SJCRH30 (cell line): Measurements from ENCODE around the gene LARP6. TPM values are rescaled to one million over a fixed set of nuclear protein-coding genes. Genes with fewer than 3 reads are reported as not detected.

Experiments
- DNase-seq, 2 experiments: peaks; one replicate each; pipeline ENCODE4 v3.0.0-alpha.2; 2015 to 2020
- H3K27ac ChIP-seq: fragments of 250-450 bp; sonication (Bioruptor Pico); 2 replicates; pipeline ENCODE4 v1.5.1; 2020; ENCODE audit warnings: mild to moderate bottlenecking, moderate library complexity
- H3K27me3 ChIP-seq: fragments of 250-450 bp; sonication (Bioruptor Pico); 2 replicates; pipeline ENCODE4 v1.5.1; 2020; ENCODE audit warnings: mild to moderate bottlenecking, moderate library complexity
- H3K36me3 ChIP-seq: fragments of 250-450 bp; sonication (Bioruptor Pico); 2 replicates; pipeline ENCODE4 v1.5.1; 2020; ENCODE audit warnings: mild to moderate bottlenecking, moderate library complexity
- H3K4me1 ChIP-seq: fragments of 250-450 bp; sonication (Bioruptor Pico); 2 replicates; pipeline ENCODE4 v1.5.1; 2020; ENCODE audit warnings: mild to moderate bottlenecking, moderate library complexity
- H3K4me3 ChIP-seq: fragments of 250-450 bp; sonication (Bioruptor Pico); 2 replicates; pipeline ENCODE4 v1.5.1; 2020; ENCODE audit warnings: mild to moderate bottlenecking, moderate library complexity
- H3K9me3 ChIP-seq: fragments of 250-450 bp; sonication (Bioruptor Pico); replicated peaks from 2 replicates; pipeline ENCODE4 v1.5.1; 2020; ENCODE audit warnings: mild to moderate bottlenecking, moderate library complexity
- total RNA-seq: library from RNA; depleted of rRNA; stranded (reverse); fragments of >200 nt; shearing (Covaris generic); gene quantifications from 2 replicates; pipeline ENCODE4 v1.2.3, GENCODE V29; 2014; rRNA removed

Gene LARP6
- total RNA-seq, 1 experiment from 2014 or later: 54.8 TPM

- Histone ChIP-seq H3K36me3 (no peaks in the 10 kb centered on the region), H3K4me3 (no peak overlapping the region), H3K4me1 (peaks cover 11% of the 10 kb centered on the region), H3K27ac (no peak overlapping the region), H3K27me3 (no peaks in the 10 kb centered on the region), H3K9me3 (no peaks in the 10 kb centered on the region)
- no peak for DNase-seq
Measured at GRCh38 chr15:70781236-70781635, 72.7 kb downstream of the LARP6 start.

Other genes with a start within 250 kb of the LARP6 start
- 30.3 and 47.1 TPM in 2 replicates for gene UACA, start 90.6 kb downstream of the LARP6 start, total RNA-seq
- gene THAP10, start 38.3 kb upstream of the LARP6 start, total RNA-seq: 5.5 and 6.8 TPM in 2 replicates
- gene LRRC49, start 38.7 kb upstream of the LARP6 start, total RNA-seq: 12.6 and 21.1 TPM in 2 replicates